ENCODE measurements around the gene TXLNB. TPM values are rescaled to one million over a fixed set of nuclear protein-coding genes. Genes with fewer than 3 reads are reported as not detected.

The TXLNB gene
- total RNA-seq, 2 experiments from 2014 or later, result 7.9 to 12.4 TPM

- no peak overlapping the region for H3K4me3 ChIP-seq (ENCODE audit: low read depth, low read length, poor library complexity, severe bottlenecking)
- H3K9me3 ChIP-seq (ENCODE audit: low read length), result no peaks in the 10 kb centered on the region
- no peak overlapping the region for H2AFZ ChIP-seq (ENCODE audit: low read length)
- CTCF ChIA-PET (ENCODE audit: unreplicated experiment), result interaction anchor here (0.9 kb wide), 2 partner anchors 8 to 38 kb away, joined by 3 to 4 read pairs; no protein-coding TSS in a partner anchor
- no peaks in the 10 kb centered on the region for H3K9me2 ChIP-seq (ENCODE audit: insufficient read depth, low read length)
- H3K36me3 ChIP-seq (ENCODE audit: insufficient read depth, low read length), result peaks cover 44% of the 10 kb centered on the region
- no peak overlapping the region for H3K4me2 ChIP-seq (ENCODE audit: low read length)
- no peaks in the 10 kb centered on the region for H3K79me2 ChIP-seq (ENCODE audit: insufficient read depth, low read depth, low read length)
- TF ChIP-seq CTCF (conservative IDR thresholded peaks at IDR 0.05; ENCODE audit: low read length), result no peak
- no peak for TF ChIP-seq EZH2phosphoT487 (IDR thresholded peaks at IDR 0.05; ENCODE audit: borderline replicate concordance, low read depth, low read length)
- H3K27ac ChIP-seq (ENCODE audit: low read depth, low read length, poor library complexity, severe bottlenecking), result no peak overlapping the region
- intact Hi-C loops (cut with micrococcal nuclease; ENCODE audit: unreplicated experiment), result no loop called here
- BruUV-seq (replicated peaks), result no TSS peak
- POLR2A ChIA-PET, result interaction anchor here (0.6 to 3.3 kb wide), 13 partner anchors 8 to 91 kb away, joined by 3 to 25 read pairs (median 4); no protein-coding TSS in a partner anchor
- H3K4me1 ChIP-seq (ENCODE audit: insufficient read depth, low read length, poor library complexity, severe bottlenecking), result peaks cover 13% of the 10 kb centered on the region
- H4K20me1 ChIP-seq (ENCODE audit: insufficient read depth, low read length), result no peaks in the 10 kb centered on the region
- no peak for DNase-seq (ENCODE audit: low spot score)
Observed at GRCh38 chr6:139257291-139257690, 34.5 kb downstream of the TXLNB start.

- TF ChIP-seq CTCF (conservative IDR thresholded peaks at IDR 0.05; ENCODE audit: low read length) (no peak), EZH2phosphoT487 (IDR thresholded peaks at IDR 0.05; ENCODE audit: borderline replicate concordance, low read depth, low read length) (no peak)
- Histone ChIP-seq H3K27ac (ENCODE audit: low read depth, low read length, poor library complexity, severe bottlenecking) (no peak overlapping the region), H3K4me1 (ENCODE audit: insufficient read depth, low read length, poor library complexity, severe bottlenecking) (peaks cover 12% of the 10 kb centered on the region), H3K4me3 (ENCODE audit: low read depth, low read length, poor library complexity, severe bottlenecking) (no peak overlapping the region), H3K9me3 (ENCODE audit: low read length) (no peaks in the 10 kb centered on the region), H2AFZ (ENCODE audit: low read length) (no peak overlapping the region), H3K36me3 (ENCODE audit: insufficient read depth, low read length) (peaks cover 39% of the 10 kb centered on the region), H3K79me2 (ENCODE audit: insufficient read depth, low read depth, low read length) (no peaks in the 10 kb centered on the region), H4K20me1 (ENCODE audit: insufficient read depth, low read length) (no peaks in the 10 kb centered on the region), H3K4me2 (ENCODE audit: low read length) (no peak overlapping the region), H3K9me2 (ENCODE audit: insufficient read depth, low read length) (no peaks in the 10 kb centered on the region)
- ChIA-PET CTCF (ENCODE audit: unreplicated experiment) (no interaction called here), POLR2A (interaction anchor here (0.6 to 3.3 kb wide), 9 partner anchors 10 to 790 kb away, joined by 3 to 25 read pairs (median 4); partner anchors contain the start of gene CITED2)
- DNase-seq (ENCODE audit: low spot score), result no peak
- intact Hi-C loops (cut with micrococcal nuclease; ENCODE audit: unreplicated experiment), result no loop called here
- BruUV-seq (replicated peaks), result no TSS peak
Observed at GRCh38 chr6:139256087-139256486, 35.7 kb downstream of the TXLNB start.

- H3K27ac ChIP-seq (ENCODE audit: low read depth, low read length, poor library complexity, severe bottlenecking), result no peak overlapping the region
- no peaks in the 10 kb centered on the region for H3K79me2 ChIP-seq (ENCODE audit: insufficient read depth, low read depth, low read length)
- ChIA-PET CTCF (ENCODE audit: unreplicated experiment) (no interaction called here), POLR2A (no interaction called here)
- H3K36me3 ChIP-seq (ENCODE audit: insufficient read depth, low read length), result peaks cover 22% of the 10 kb centered on the region
- H3K9me3 ChIP-seq (ENCODE audit: low read length), result no peaks in the 10 kb centered on the region
- DNase-seq (ENCODE audit: low spot score), result no peak
- peaks cover 20% of the 10 kb centered on the region for H3K4me1 ChIP-seq (ENCODE audit: insufficient read depth, low read length, poor library complexity, severe bottlenecking)
- intact Hi-C loops (cut with micrococcal nuclease; ENCODE audit: unreplicated experiment), result no loop called here
- H4K20me1 ChIP-seq (ENCODE audit: insufficient read depth, low read length), result no peaks in the 10 kb centered on the region
- TF ChIP-seq CTCF (conservative IDR thresholded peaks at IDR 0.05; ENCODE audit: low read length) (no peak), EZH2phosphoT487 (IDR thresholded peaks at IDR 0.05; ENCODE audit: borderline replicate concordance, low read depth, low read length) (no peak)
- H3K9me2 ChIP-seq (ENCODE audit: insufficient read depth, low read length), result no peaks in the 10 kb centered on the region
- no peak overlapping the region for H3K4me2 ChIP-seq (ENCODE audit: low read length)
- H3K4me3 ChIP-seq (ENCODE audit: low read depth, low read length, poor library complexity, severe bottlenecking), result no peak overlapping the region
- no TSS peak for BruUV-seq (replicated peaks)
- no peak overlapping the region for H2AFZ ChIP-seq (ENCODE audit: low read length)
Observed at GRCh38 chr6:139254196-139254595, 37.6 kb downstream of the TXLNB start.

Data from OCI-LY7 (cell line).